Liver (tissue), 2 donors: ENCODE measurements around the gene SKI.

ENCODE experiments used
- CTCF ChIP-seq: fragments of 150-350 bp; IDR thresholded peaks from 2 replicates; pipeline ENCODE4 v1.5.1; 2017; ENCODE audit warnings: improper control_type of control experiment, low read depth, low read length; ENCODE audit not compliant: missing input control
- MAX ChIP-seq: IDR thresholded peaks from 2 replicates; pipeline ENCODE4 v1.6.1; 2016; ENCODE audit warnings: antibody characterized with exemption
- donor health status: healthy.

- TF ChIP-seq MAX: no peak
- TF ChIP-seq CTCF: no peak
Observed at GRCh38 chr1:2347409-2347785, 119.3 kb downstream of the SKI start.
